Measurements from ENCODE around the gene CCRL2. TPM values are rescaled to one million over a fixed set of nuclear protein-coding genes. Genes with fewer than 3 reads are reported as not detected.
"Not testable (repeated sequence)": the region's sequence is repeated elsewhere in the genome, so short reads cannot be mapped to it uniquely, and the experiment has no call there.

Gene CCRL2
- total RNA-seq, 1 experiment from 2014 or later = not detected

DNA sequence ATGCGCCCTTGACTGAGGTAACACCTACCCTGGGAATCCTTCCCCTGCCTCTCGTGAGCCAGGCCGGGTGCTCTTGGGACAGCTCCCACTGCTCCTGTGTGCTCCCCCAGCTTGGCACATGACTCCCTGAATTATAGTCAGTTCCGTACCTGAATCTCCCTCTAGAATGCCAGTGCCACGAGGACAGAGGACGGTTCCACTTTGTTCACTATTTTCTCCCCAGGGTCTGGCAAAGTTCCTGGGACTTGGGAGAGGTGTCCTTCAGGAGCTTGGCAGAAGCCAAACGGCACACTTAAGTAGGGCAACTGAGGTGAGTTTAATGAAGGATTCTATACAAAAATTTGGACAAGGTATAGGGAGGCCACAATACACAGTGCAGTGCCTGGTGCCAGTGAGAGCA is 9.9 kb upstream of the CCRL2 start:
- H3K36me3 ChIP-seq (ENCODE audit: insufficient read depth, low read length) = no peaks in the 10 kb centered on the region
- no peaks in the 10 kb centered on the region for H3K79me2 ChIP-seq (ENCODE audit: low read length)
- no peaks in the 10 kb centered on the region for H3K4me1 ChIP-seq (ENCODE audit: low read length)
- H3K9me2 ChIP-seq (replicated peaks; ENCODE audit: insufficient read depth, low read length) = no peaks in the 10 kb centered on the region
- no peak overlapping the region for H2AFZ ChIP-seq (ENCODE audit: low read length)
- no peaks in the 10 kb centered on the region for H4K20me1 ChIP-seq (ENCODE audit: insufficient read depth, low read depth, low read length)
- H3K4me3 ChIP-seq (ENCODE audit: low read length) = no peak overlapping the region
- H3K9me3 ChIP-seq (ENCODE audit: low read length) = no peaks in the 10 kb centered on the region
- H3K9ac ChIP-seq (ENCODE audit: low read length) = no peak overlapping the region
- no peak overlapping the region for H3K27ac ChIP-seq (ENCODE audit: low read length)
- DNase-seq = no peak
- no peak overlapping the region for H3K4me2 ChIP-seq (ENCODE audit: low read depth, low read length, poor library complexity, severe bottlenecking)
- no peaks in the 10 kb centered on the region for H3K27me3 ChIP-seq (ENCODE audit: low read length)

DNA sequence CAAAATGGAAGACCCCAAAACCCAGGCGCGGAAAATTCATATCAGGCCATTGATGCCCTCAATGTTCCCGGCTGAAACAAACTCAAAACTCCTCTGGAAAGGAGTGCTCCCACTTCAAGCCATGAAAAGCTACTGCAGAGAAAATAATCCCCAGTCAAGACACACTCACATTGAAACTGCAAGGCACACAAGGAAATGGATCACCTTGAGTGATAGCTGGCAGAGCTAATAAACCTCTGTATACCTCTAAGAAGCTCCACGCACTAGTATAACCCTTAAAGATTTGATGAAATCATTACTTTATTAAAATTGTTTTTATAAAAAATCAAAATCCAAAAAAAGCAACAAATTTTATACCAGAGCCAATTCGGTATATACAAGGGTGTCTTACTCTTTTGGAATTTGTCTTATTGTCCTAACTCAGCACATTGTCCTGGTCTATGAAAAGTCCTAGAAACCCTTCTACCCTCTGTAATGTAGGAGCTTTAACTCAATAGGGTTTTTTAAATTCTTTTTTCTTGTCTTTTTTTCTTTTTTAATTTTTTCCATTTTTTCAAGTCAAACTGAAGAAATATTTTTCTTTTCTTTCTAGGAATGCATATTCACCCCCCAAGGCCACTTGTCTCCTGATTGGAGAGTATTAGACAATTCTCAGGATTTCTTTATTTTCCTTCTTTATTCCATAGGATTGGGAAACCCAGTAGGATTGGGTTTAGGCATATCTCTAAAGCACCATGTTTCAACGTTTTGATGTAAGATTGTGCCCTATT is 8.7 kb upstream of the CCRL2 start:
- Histone ChIP-seq H3K4me1 (ENCODE audit: low read length) (no peaks in the 10 kb centered on the region), H3K4me3 (ENCODE audit: low read length) (no peak overlapping the region), H3K36me3 (ENCODE audit: insufficient read depth, low read length) (no peaks in the 10 kb centered on the region), H3K4me2 (ENCODE audit: low read depth, low read length, poor library complexity, severe bottlenecking) (no peak overlapping the region), H3K9ac (ENCODE audit: low read length) (no peak overlapping the region), H3K27ac (ENCODE audit: low read length) (no peak overlapping the region), H3K27me3 (ENCODE audit: low read length) (no peaks in the 10 kb centered on the region), H4K20me1 (ENCODE audit: insufficient read depth, low read depth, low read length) (no peaks in the 10 kb centered on the region), H3K9me3 (ENCODE audit: low read length) (no peaks in the 10 kb centered on the region), H2AFZ (ENCODE audit: low read length) (no peak overlapping the region), H3K9me2 (replicated peaks; ENCODE audit: insufficient read depth, low read length) (no peaks in the 10 kb centered on the region), H3K79me2 (ENCODE audit: low read length) (no peaks in the 10 kb centered on the region)
- DNase-seq = no peak

DNA sequence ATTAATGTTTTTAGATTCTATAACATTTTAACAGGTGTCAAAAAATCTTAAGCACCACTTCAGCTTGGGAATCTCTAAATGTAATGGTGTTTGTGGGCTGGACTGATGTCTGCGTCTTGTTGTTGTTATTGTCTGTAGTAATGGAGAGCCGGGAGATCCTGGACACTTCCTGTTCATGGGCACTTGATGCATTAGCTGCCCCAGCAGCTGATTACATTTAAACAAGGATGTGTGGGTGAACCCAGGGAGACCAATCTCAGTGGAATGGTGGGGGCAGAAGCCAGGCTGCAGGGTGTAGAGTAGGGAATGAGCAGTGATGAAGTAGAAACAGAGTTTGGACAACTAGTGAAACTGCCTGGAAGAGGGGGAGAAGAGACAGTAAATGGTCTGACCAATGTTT is 8.0 kb upstream of the CCRL2 start:
- no peak overlapping the region for H3K4me2 ChIP-seq (ENCODE audit: low read depth, low read length, poor library complexity, severe bottlenecking)

DNA sequence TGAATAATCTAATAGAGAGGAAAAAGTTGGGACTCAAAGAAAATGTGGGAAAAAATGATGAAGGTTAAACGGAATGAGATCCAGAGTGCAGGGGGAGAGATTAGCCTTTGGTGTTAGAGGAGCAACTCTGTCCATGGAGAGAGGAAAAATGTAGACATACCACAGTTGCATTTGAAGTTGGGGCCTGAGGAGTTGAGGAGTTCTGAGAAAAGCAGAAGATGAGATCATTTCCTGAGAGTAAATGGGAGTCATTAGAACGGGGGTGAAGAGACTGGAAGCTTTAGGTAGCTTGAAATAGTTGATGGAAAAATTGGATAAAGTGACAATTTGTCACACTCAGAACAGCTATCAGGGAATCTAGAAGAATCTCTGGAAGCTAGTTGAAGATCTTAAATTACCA is 7.5 kb upstream of the CCRL2 start:
- Histone ChIP-seq H3K9me2 (replicated peaks; ENCODE audit: insufficient read depth, low read length) (no peaks in the 10 kb centered on the region), H3K4me2 (ENCODE audit: low read depth, low read length, poor library complexity, severe bottlenecking) (no peak overlapping the region), H3K27me3 (ENCODE audit: low read length) (no peaks in the 10 kb centered on the region), H3K79me2 (ENCODE audit: low read length) (no peaks in the 10 kb centered on the region), H3K9me3 (ENCODE audit: low read length) (no peaks in the 10 kb centered on the region), H3K4me1 (ENCODE audit: low read length) (no peaks in the 10 kb centered on the region), H4K20me1 (ENCODE audit: insufficient read depth, low read depth, low read length) (no peaks in the 10 kb centered on the region), H3K27ac (ENCODE audit: low read length) (no peak overlapping the region), H3K36me3 (ENCODE audit: insufficient read depth, low read length) (no peaks in the 10 kb centered on the region), H2AFZ (ENCODE audit: low read length) (no peak overlapping the region), H3K9ac (ENCODE audit: low read length) (no peak overlapping the region), H3K4me3 (ENCODE audit: low read length) (no peak overlapping the region)
- no peak for DNase-seq

More for the DNA sequence above, 8.0 kb upstream of the CCRL2 start:
- Histone ChIP-seq H3K27me3 (ENCODE audit: low read length) (no peaks in the 10 kb centered on the region), H2AFZ (ENCODE audit: low read length) (no peak overlapping the region), H3K9ac (ENCODE audit: low read length) (no peak overlapping the region), H3K27ac (ENCODE audit: low read length) (no peak overlapping the region), H3K4me1 (ENCODE audit: low read length) (no peaks in the 10 kb centered on the region), H3K79me2 (ENCODE audit: low read length) (no peaks in the 10 kb centered on the region), H3K36me3 (ENCODE audit: insufficient read depth, low read length) (no peaks in the 10 kb centered on the region), H4K20me1 (ENCODE audit: insufficient read depth, low read depth, low read length) (no peaks in the 10 kb centered on the region), H3K4me3 (ENCODE audit: low read length) (no peak overlapping the region), H3K9me3 (ENCODE audit: low read length) (no peaks in the 10 kb centered on the region), H3K9me2 (replicated peaks; ENCODE audit: insufficient read depth, low read length) (no peaks in the 10 kb centered on the region)
- no peak for DNase-seq

DNA sequence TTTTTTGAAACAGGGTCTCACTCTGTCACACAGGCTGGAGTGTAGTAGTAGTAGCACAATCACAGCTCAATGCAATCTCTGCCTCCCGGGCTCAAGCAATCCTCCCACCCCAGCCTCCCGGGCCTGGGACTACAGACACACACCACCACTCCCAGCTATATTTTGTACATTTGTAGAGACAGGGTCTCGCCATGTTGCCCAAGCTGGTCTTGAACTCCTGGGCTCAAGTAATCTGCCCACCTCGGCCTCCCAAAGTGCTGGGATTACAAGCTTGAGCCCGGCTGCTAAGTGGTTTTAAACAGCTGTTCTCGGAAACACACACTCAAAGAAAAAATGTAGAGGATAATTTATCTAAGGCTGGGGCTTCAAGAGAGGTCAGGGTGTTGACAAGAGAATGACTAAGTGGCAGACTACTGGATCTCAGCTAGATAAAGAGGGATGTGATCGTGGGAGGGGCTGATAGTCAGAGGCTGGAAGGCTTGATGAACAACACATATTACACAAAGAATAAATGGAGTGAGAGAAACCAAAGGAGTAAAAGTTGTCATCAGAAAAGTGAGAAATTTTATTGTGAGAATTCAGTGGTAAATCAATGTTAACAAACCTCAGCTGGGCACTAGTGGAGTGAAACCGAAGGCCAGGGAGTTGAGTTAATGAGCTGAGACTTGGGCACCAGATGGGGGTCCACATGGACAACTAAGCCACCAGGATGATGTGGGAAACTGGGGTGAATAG is 6.9 kb upstream of the CCRL2 start:
- no peak for DNase-seq

DNA sequence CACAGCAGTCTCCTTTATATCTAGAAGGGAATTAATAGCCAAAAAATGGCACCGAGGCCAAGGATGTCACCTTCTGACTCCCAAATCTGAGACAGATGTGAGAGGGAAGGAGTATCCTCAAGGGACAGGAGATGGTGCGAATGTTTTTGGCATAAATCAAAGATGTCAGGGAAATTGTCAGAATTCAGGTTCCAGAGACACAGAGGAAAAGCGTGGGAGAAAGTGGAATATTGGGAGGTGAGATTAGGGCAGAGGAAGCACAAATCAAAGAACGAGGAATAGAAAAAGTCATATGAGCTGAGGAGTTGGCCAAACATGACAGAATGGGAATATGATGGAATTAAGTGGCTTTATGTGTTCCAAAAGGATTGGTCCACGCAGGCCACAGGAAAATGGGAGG is 6.2 kb upstream of the CCRL2 start:
- Histone ChIP-seq H2AFZ (ENCODE audit: low read length) (no peak overlapping the region), H3K79me2 (ENCODE audit: low read length) (no peaks in the 10 kb centered on the region), H3K36me3 (ENCODE audit: insufficient read depth, low read length) (no peaks in the 10 kb centered on the region), H3K27me3 (ENCODE audit: low read length) (no peaks in the 10 kb centered on the region), H3K4me2 (ENCODE audit: low read depth, low read length, poor library complexity, severe bottlenecking) (no peak overlapping the region), H3K4me1 (ENCODE audit: low read length) (no peaks in the 10 kb centered on the region), H3K9ac (ENCODE audit: low read length) (no peak overlapping the region), H3K9me3 (ENCODE audit: low read length) (no peaks in the 10 kb centered on the region), H4K20me1 (ENCODE audit: insufficient read depth, low read depth, low read length) (no peaks in the 10 kb centered on the region), H3K9me2 (replicated peaks; ENCODE audit: insufficient read depth, low read length) (no peaks in the 10 kb centered on the region), H3K27ac (ENCODE audit: low read length) (no peak overlapping the region), H3K4me3 (ENCODE audit: low read length) (no peak overlapping the region)
- DNase-seq = no peak

More for the DNA sequence above, 6.9 kb upstream of the CCRL2 start:
- H3K79me2 ChIP-seq (ENCODE audit: low read length) = no peaks in the 10 kb centered on the region
- no peak overlapping the region for H3K9ac ChIP-seq (ENCODE audit: low read length)
- H3K9me3 ChIP-seq (ENCODE audit: low read length) = no peaks in the 10 kb centered on the region
- H3K4me3 ChIP-seq (ENCODE audit: low read length) = no peak overlapping the region
- no peaks in the 10 kb centered on the region for H3K9me2 ChIP-seq (replicated peaks; ENCODE audit: insufficient read depth, low read length)
- no peaks in the 10 kb centered on the region for H4K20me1 ChIP-seq (ENCODE audit: insufficient read depth, low read depth, low read length)
- no peaks in the 10 kb centered on the region for H3K36me3 ChIP-seq (ENCODE audit: insufficient read depth, low read length)
- H3K4me1 ChIP-seq (ENCODE audit: low read length) = no peaks in the 10 kb centered on the region
- no peaks in the 10 kb centered on the region for H3K27me3 ChIP-seq (ENCODE audit: low read length)
- no peak overlapping the region for H3K27ac ChIP-seq (ENCODE audit: low read length)
- H2AFZ ChIP-seq (ENCODE audit: low read length) = no peak overlapping the region
- H3K4me2 ChIP-seq (ENCODE audit: low read depth, low read length, poor library complexity, severe bottlenecking) = no peak overlapping the region

DNA sequence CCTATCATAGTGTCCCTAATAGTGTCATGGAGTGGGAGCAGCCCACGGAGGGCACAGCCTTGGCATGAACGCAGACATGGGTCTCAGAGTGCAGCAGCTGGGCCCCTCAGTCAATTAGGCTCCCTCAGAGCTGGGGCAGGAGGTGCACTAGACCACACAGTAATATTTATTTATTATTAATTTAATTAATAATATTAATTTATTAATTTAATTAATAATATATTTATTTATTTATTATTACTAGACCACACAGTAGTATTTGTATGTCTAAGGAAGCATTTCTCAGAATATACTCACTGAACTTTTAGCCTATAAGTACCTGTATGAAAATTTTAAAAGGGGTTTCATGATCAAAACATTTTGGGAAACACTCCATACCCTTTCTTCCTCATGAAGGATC is 5.5 kb upstream of the CCRL2 start:
- Histone ChIP-seq H3K4me2 (ENCODE audit: low read depth, low read length, poor library complexity, severe bottlenecking) (no peak overlapping the region), H3K4me3 (ENCODE audit: low read length) (no peak overlapping the region), H3K27ac (ENCODE audit: low read length) (no peak overlapping the region), H3K27me3 (ENCODE audit: low read length) (no peaks in the 10 kb centered on the region), H3K9ac (ENCODE audit: low read length) (no peak overlapping the region), H3K79me2 (ENCODE audit: low read length) (no peaks in the 10 kb centered on the region), H3K4me1 (ENCODE audit: low read length) (peaks cover 3% of the 10 kb centered on the region), H4K20me1 (ENCODE audit: insufficient read depth, low read depth, low read length) (no peaks in the 10 kb centered on the region), H2AFZ (ENCODE audit: low read length) (no peak overlapping the region), H3K9me3 (ENCODE audit: low read length) (no peaks in the 10 kb centered on the region), H3K36me3 (ENCODE audit: insufficient read depth, low read length) (no peaks in the 10 kb centered on the region), H3K9me2 (replicated peaks; ENCODE audit: insufficient read depth, low read length) (no peaks in the 10 kb centered on the region)
- no peak for DNase-seq

DNA sequence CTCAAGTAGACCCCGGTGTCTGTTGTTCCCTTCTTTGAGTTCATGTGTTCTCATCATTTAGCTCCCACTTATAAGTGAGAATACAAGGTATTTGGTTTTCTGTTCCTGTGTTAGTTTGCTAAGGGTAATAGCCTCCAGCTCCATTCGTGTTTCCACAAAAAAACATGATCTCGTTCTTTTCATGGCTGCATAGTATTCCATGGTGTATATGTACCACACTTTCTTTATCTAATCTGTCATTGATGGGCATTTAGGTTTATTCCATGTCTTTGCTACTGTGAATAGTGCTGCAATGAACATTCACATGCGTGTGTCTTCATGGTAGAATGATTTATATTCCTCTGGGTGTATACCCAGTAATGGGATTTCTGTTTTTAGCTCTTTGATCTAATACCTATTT is 4.2 kb upstream of the CCRL2 start:
- DNase-seq; H3K27me3 ChIP-seq (ENCODE audit: low read length); H3K9me2 ChIP-seq (replicated peaks; ENCODE audit: insufficient read depth, low read length); H3K4me1 ChIP-seq (ENCODE audit: low read length); H4K20me1 ChIP-seq (ENCODE audit: insufficient read depth, low read depth, low read length); H3K9me3 ChIP-seq (ENCODE audit: low read length); H3K79me2 ChIP-seq (ENCODE audit: low read length); H3K36me3 ChIP-seq (ENCODE audit: insufficient read depth, low read length); H3K4me2 ChIP-seq (ENCODE audit: low read depth, low read length, poor library complexity, severe bottlenecking); H3K9ac ChIP-seq (ENCODE audit: low read length); H3K4me3 ChIP-seq (ENCODE audit: low read length); H2AFZ ChIP-seq (ENCODE audit: low read length); H3K27ac ChIP-seq (ENCODE audit: low read length): not testable (repeated sequence)
